ENCODE results near the gene FADS2. TPM values are rescaled to one million over a fixed set of nuclear protein-coding genes. Genes with fewer than 3 reads are reported as not detected.

The FADS2 gene
- total and polyA plus RNA-seq, 2 of the 13 experiments (the other 11 are each of a cell fraction or from before 2014, with no cell fraction given) = 90.1 to 124 TPM

GRCh38 chr11:61899146-61899841 lies 71.2 kb downstream of the FADS2 start (continued):
- 0 out of 2 replicates have a peak, but pooled peaks have one; percentile 47 for TF ChIP-seq GATAD1 (CRISPR knock-in tag; IDR thresholded peaks at IDR 0.05)
- TF ChIP-seq SRSF4 (IDR thresholded peaks at IDR 0.05; ENCODE audit: low read depth, low read length, poor library complexity, severe bottlenecking) = no peak
- TF ChIP-seq HMGXB3 (CRISPR knock-in tag; IDR thresholded peaks at IDR 0.05; ENCODE audit: borderline replicate concordance) = 0 out of 2 replicates have a peak, but pooled peaks have one; percentile 33
- TF ChIP-seq MTERF4 (CRISPR knock-in tag; IDR thresholded peaks at IDR 0.05) = no peak
- peak in 1 of 2 experiments; percentile 55; a peak in 1 of 4 replicates for TF ChIP-seq ATF4 (CRISPR knock-in tag; IDR thresholded peaks at IDR 0.05)
- TF ChIP-seq THAP11 (CRISPR knock-in tag; IDR thresholded peaks at IDR 0.05) = peak; percentile 58
- no peak for TF ChIP-seq ZNF24 (IDR thresholded peaks at IDR 0.05)
- peak; percentile 28; the same call in 1 of the 2 replicates for TF ChIP-seq HNF4A (CRISPR knock-in tag; IDR thresholded peaks at IDR 0.05)
- no peak for TF ChIP-seq ZNF230 (CRISPR knock-in tag; IDR thresholded peaks at IDR 0.05)
- TF ChIP-seq ZBTB7A (CRISPR knock-in tag; IDR thresholded peaks at IDR 0.05) = peak; percentile 38; the same call in 1 of the 2 replicates
- TF ChIP-seq SMAD9 (CRISPR knock-in tag; IDR thresholded peaks at IDR 0.05) = 0 out of 2 replicates have a peak, but pooled peaks have one; percentile 55
- peak; percentile 75; the same call in 1 of the 2 replicates for TF ChIP-seq ETV5 (CRISPR knock-in tag; IDR thresholded peaks at IDR 0.05; ENCODE audit: borderline replicate concordance)
- TF ChIP-seq MYPOP (CRISPR knock-in tag; IDR thresholded peaks at IDR 0.05) = no peak
- TF ChIP-seq ZBTB2 (CRISPR knock-in tag; IDR thresholded peaks at IDR 0.05; ENCODE audit: low read depth) = no peak
- no peak for TF ChIP-seq ZSCAN5A (CRISPR knock-in tag; IDR thresholded peaks at IDR 0.05; ENCODE audit: borderline replicate concordance)
- TF ChIP-seq HOXA3 (CRISPR knock-in tag; IDR thresholded peaks at IDR 0.05) = 0 out of 2 replicates have a peak, but pooled peaks have one; percentile 16
- peak; percentile 39; the same call in 1 of the 2 replicates for TF ChIP-seq MAZ (IDR thresholded peaks at IDR 0.05; ENCODE audit: borderline replicate concordance, low read depth, low read length)
- TF ChIP-seq MAZ (CRISPR knock-in tag; IDR thresholded peaks at IDR 0.05; ENCODE audit: low read depth) = peak; percentile 83; the same call in 1 of the 2 replicates

Measured in HepG2 (cell line).